GM18951 (cell line): ENCODE results near the gene CAPZB.

ENCODE experiments used
- POLR2A ChIP-seq: IDR thresholded peaks from 4 replicates; pipeline ENCODE4 v1.6.1; 2011; ENCODE audit warnings: mild to moderate bottlenecking; ENCODE audit not compliant: insufficient read length, insufficient read depth; ENCODE audit errors: extremely low read depth
- in situ Hi-C: fragments of 300-500 bp; cut with MboI; formaldehyde crosslinking; loops from one replicate; pipeline ENCODE4 v1.12.0; 2022; ENCODE audit warnings: low sequenced_read_pairs, mixed read lengths, inconsistent platforms; ENCODE audit not compliant: unreplicated experiment

CAPZB gene

DNA sequence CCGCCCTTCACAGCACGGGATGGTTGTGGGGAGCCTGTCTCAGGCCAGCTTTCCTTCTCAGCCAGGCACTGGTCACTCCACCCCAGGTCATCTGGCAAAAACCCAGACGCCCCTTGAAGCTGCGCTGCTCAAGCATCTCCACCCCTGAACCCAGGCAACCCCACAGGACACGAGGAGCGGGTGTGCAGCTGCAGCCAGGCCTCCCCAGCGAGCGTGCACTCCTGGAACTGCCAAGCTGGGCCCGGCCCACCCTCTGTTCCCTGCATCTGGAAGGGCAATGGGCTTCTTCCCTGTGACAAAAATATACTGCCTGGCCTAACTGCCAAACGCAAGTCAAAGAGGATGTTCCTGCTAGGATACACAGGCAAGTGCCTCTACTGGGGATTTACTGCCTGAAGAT is 133.5 kb downstream of the CAPZB start:
- in situ Hi-C loops, result no loop called here
- no peak for TF ChIP-seq POLR2A

DNA sequence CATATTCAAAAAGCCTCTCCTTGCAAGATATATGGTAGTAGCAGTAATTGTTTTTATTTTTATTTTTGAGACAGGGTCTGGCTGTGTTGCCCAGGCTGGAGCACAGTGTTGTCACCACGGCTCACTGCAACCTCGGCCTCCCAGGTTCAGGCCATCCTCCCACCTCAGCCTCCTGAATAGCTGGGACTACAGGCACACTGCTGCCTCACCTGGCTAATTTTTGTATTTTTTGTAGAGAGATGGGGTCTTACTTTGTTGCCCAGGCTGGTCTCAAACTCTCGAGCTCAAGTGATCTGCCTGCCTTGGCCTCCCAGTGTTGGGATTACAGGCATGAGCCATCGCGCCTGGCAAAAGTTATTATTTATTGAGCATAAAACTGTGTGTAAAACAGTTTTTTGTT is 134.8 kb downstream of the CAPZB start:
- in situ Hi-C loops, result no loop called here
- TF ChIP-seq POLR2A, result no peak

DNA sequence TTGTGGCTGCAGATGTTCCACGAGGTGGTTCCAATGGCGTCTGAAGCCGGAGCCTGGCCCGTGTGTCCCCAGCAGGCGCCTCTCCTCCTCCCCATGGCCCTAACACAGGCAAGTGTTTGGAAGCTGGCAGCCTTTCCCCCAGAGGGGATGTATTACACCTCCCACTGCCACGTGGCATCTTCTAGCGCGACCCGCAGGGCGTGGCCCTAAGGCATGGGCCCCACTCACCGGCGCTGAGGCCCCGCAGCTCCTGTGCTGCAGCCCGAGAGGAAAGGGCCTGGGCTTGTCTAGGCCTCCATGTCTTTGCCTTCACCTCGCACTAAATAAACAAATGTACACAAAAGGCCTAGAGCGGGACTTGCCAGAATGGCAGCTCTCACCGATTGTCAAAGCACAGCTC is 135.3 kb downstream of the CAPZB start:
- in situ Hi-C loops, result no loop called here
- TF ChIP-seq POLR2A, result no peak

GRCh38 chr1:19348441-19349198 is 136.7 kb downstream of the CAPZB start:
- in situ Hi-C loops, result no loop called here
- TF ChIP-seq POLR2A, result no peak

DNA sequence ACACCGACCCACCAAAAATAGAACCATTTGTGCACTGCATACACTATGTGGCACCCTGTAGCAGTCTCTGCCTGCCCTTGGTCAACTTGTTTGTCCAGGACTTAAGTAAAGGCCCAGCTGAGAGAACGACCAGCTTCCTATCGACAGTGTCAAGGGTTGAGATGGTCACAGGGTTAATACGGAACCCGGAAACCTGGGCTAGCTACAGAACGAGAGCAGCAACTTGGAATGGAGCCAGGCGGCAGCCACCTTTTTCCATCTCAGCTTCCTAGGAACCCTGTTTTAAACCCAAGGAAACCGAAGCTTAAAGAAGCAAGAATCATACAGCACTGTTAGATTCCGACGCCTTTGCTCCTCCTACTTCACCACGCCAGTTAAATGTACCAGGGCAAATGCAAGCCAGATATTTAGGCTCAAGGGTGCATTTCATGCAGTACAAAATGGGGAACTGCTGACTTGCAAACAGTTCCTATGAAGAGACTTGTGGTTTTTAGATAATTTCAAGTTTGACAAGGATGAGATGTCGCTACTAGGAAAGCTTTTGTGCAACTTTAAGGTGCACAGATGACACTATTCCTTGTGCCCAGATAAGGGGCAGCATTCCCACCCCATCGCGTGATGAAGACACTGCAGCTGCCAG is 137.7 kb downstream of the CAPZB start:
- no peak for TF ChIP-seq POLR2A
- in situ Hi-C loops, result no loop called here

DNA sequence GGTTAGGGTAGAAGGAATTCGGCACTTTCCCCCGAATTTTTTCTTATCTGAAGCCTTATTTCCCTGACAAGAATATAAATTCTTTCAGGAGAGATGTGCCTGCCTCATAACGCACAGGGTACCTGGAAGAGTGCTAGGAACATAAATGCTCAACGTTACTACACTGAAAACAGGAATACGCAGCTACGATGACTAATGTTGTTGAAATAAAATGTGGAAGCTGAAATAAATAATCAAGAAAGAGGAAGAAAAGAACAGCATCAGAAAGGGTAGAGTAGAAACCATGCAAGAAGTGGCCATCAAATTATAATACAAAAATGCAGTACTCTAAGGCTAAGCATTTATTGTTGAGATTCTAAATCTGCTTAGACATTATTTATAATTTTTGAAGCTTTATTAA is 139.3 kb downstream of the CAPZB start:
- TF ChIP-seq POLR2A, result no peak
- in situ Hi-C loops, result no loop called here

- in situ Hi-C loops, result no loop called here
- no peak for TF ChIP-seq POLR2A
Measured at GRCh38 chr1:19345391-19345790, 139.9 kb downstream of the CAPZB start.

DNA sequence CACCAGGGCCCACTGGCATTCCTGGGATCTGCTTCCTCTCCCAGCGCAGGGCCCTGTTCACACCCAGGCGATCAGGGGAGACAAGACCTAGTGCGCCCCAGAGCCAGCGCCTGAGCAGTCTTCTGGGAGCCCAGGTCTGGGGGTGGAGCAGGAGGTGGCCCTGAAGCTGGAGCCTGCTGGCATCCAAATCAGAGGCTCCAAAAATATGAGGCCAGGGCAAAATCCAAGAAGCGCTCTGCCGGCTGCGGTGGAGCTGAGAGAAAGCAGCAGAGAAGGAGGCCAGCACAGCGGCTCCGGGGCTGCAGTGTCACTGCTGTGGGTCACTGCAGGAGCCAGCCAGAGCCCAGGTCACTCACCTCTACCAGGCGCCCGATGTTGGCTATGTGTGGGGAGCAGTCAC is 140.5 kb downstream of the CAPZB start:
- in situ Hi-C loops, result no loop called here
- no peak for TF ChIP-seq POLR2A

DNA sequence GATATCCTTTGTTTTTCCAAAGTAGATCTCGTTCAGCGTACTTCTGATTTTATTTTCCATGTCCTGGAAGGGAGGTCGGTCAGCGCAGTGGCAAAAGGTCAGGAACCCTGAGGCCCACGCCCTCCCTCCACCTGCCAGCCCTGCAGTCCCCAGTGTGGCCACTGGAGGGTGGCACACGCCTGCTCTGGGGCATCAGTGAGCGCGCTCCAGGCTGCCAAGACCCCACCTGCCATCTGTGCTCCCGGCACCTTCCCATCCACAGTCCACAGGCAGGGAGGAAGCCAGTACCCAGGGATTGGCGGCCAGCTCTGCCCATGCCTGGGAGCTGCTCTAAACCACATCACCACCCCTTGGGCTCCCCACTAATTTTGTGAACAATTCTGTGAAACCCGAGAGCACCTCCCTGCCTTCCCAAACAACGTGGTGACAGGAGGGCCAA is 140.9 kb downstream of the CAPZB start:
- no peak for TF ChIP-seq POLR2A
- in situ Hi-C loops, result no loop called here

- in situ Hi-C loops, result no loop called here
- TF ChIP-seq POLR2A, result no peak
Measured at GRCh38 chr1:19343617-19344350, 141.6 kb downstream of the CAPZB start.

- in situ Hi-C loops, result no loop called here
- no peak for TF ChIP-seq POLR2A
Measured at GRCh38 chr1:19342894-19343616, 142.3 kb downstream of the CAPZB start.

- in situ Hi-C loops, result no loop called here
- no peak for TF ChIP-seq POLR2A
Measured at GRCh38 chr1:19342062-19342750, 143.1 kb downstream of the CAPZB start.
